Activated CD8-positive, alpha-beta memory T cell treated with anti-CD3 and anti-CD28 coated beads, Interleukin-2, amount 50 U/mL, for 24 hours (primary cell): ENCODE measurements around the gene STIP1.
A peak's percentile ranks its signal among the peaks of the same experiment; 100 is the strongest.

Experiments
- DNase-seq: peaks from one replicate; pipeline ENCODE4 v3.0.0-alpha.2; 2020; ENCODE audit errors: extremely low read depth

The STIP1 gene

DNA sequence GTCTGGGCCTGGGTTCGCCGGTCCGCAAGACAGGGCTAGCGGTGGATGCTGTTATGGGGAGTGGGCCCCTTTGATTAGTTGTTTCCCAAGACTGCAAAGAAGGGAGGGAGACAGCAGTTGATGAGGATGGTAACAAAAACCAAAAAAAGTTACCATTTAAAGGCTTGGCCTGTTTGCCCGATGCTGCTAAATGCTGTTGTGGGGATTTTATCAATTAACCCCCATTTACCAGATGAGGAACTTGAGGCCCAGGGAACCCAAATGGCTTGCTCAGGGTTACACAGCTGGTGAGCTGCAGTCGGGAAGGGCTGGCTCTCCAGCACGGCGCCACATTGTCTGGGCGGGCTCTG, 36.7 kb downstream of the STIP1 start:
- no peak for DNase-seq

DNA sequence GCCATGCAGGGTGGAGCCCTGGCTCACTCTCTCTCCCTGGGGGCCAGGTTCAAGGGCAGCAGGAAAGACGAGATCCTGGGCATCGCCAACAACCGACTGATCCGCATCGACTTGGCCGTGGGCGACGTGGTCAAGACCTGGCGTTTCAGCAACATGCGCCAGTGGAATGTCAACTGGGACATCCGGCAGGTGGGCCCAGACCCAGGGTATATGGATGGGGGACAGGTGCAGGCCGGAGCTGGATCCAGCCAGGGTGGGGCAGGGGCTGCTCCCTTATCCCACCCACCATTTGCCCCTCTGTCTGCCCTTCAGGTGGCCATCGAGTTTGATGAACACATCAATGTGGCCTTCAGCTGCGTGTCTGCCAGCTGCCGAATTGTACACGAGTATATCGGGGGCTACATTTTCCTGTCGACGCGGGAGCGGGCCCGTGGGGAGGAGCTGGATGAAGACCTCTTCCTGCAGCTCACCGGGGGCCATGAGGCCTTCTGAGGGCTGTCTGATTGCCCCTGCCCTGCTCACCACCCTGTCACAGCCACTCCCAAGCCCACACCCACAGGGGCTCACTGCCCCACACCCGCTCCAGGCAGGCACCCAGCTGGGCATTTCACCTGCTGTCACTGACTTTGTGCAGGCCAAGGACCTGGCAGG, 37.2 kb downstream of the STIP1 start:
- no peak for DNase-seq

DNA sequence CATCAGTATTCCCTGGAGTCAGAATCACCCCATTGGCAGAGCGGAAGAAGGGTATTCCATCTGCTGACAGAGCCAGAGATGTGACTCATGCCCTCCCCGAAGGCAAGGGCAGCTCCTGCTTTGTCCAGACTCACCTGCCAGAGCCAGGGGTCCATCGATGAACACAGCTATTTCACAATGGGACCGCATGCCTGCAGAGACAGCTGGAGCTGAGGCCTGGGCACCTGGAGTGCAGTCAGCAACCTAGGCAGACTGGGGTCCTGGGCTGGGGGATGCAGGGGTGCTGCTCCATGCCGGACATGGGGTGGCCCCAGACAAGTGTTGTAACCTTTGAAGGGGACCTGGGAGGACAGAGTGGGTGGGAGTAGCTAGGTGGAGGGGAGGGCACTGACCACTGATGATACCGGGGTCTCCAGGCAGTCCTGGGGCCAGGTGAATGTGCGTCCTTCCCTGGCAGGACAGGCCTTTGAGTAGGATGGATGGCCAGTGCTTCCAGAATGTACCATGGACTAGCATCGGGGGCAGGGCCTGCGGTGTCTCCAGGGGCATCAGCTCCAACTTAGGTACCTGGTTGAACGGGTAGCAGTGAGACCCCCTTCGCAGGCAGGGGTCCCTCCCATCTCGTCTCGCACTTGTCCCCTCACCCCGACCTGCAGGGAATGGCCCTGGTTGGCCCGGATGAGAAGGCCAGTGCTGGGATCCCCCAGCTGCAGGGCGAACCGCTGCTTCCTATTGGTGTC, 38.4 kb downstream of the STIP1 start:
- DNase-seq = no peak

GRCh38 chr11:64224891-64225607, 39.1 kb downstream of the STIP1 start:
- no peak for DNase-seq

DNA sequence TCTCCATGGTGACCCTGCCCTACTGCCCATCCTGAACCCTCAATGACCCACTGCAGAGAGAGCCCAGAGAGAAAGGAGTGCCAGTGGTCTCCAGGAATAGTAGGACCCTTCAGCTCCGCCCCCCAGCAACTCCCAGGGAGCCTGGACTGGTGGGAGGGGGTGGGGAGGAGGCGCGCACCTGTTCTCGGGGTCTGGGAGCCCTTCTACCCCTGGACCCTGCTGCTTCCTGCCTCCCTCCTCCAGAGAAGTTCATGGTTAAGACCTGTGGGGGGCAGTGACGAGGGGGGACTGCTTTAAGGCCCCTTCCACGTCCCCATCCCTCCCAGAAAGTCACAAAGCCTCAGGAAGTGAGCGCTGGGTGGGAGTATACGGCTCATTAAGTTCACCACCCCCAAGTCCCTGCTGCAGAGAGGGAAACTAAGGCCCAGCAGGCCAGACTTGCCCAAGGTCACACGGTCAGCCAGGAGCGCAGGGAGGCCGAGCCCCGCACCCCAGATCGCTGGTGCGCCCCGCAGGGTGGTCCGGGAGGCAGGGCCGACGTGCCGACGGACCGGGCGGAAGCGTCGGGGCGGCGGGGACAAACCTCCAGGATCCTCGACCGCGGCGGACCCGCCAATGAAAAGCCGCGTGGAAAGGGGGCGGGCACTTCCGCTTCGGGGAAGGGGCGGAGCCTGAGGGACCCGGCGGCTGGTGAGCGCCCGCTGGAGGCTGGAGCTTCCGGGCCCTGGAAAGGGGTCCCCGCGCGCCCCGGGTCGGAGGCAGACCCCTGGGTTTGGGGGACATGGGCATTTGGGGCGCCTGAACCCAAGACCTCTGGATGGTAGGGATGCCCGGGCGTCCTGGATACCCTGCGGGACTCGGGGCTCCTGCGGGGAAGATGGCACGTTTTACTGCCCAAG, 39.9 kb downstream of the STIP1 start, which contains the start of the genes NUDT22 and TRPT1:
TSS of gene NUDT22 (plus strand) at position 667 of the 899 bp plus-strand sequence. CDS start 379 bp downstream, outside the sequence.
TSS of gene TRPT1 (minus strand) at position 579 of the 899 bp plus-strand sequence. CDS start at position 253, 326 bp downstream.
- peak; percentile 80 for DNase-seq

- no peak for DNase-seq
These were observed 40.6 kb downstream of the STIP1 start for GRCh38 chr11:64226507-64227051.

DNA sequence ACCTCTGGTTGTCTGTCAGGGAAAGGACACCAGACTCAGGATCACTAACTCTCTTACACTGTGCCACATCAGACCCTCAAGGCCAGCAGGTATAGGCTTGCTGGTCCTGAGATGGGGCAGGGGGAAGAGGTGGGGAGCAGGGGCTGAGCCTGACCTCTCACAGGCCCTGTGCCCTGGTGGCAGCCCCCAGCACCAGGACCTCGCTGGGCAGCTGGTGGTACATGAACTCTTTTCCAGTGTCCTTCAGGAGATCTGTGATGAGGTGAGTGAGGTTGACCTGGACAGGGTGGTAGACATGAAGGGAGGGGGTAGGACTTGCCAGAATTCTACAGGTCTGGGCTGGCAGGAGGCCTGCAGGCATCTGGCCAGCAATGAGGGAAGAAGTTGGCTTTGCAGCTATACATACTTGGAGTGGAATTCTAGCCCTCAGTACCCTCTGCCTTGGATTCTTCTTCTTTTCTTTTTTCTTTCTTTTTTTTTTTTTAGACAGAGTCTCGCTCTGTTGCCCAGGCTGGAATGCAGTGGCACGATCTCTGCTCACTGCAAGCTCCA, 41.5 kb downstream of the STIP1 start:
- DNase-seq = no peak

- DNase-seq = no peak
These were observed 43.2 kb downstream of the STIP1 start for GRCh38 chr11:64229090-64229743.

- DNase-seq = no peak
These were observed 43.8 kb downstream of the STIP1 start for GRCh38 chr11:64229744-64230170.

- DNase-seq = peak; percentile 79
These were observed 44.4 kb downstream of the STIP1 start, which contains the start of gene DNAJC4 for GRCh38 chr11:64230171-64230984. DNAJC4 (plus strand) TSS chr11:64230548; CDS start chr11:64230855, 307 bp downstream.

DNA sequence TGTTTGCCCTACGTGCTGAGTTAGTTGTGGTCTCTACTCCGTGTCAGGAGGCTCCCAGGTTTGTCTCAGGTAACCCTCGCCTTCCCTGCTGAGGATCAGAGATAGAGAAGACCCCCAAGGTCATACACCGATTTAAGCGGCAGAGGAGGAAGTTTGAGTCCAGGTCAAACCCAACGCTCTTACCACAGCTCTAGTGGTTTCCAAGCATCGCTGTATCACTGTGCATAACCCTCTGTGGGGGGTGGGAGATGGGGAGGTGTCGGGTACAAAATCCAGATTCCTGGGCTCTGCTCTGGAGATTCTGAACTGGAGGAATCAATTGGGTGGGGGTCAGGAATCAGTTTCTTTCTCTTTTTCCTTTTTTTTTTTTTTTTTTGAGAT, 45.0 kb downstream of the STIP1 start:
- DNase-seq = no peak

- no peak for DNase-seq
These were observed 45.6 kb downstream of the STIP1 start for GRCh38 chr11:64231546-64231945.

GRCh38 chr11:64232182-64232966, 46.4 kb downstream of the STIP1 start:
- DNase-seq = no peak

DNA sequence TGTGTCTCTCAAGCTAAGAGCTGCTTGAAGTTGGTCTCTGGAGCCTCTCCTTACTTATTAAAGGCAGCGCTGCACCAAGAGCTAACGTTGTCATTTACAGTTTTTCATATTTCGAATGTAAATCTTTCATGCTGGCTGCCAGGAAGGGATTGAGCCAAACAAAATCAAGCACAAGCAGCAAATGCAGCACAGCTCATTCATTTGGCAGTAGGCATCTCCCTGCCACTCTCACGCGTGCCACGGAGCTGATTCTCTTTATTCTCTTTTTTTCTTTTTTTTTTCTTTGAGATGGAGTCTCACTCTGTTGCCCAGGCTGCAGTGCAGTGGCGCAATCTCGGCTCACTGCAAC, 47.0 kb downstream of the STIP1 start:
- no peak for DNase-seq

GRCh38 chr11:64233913-64234586, 48.1 kb downstream of the STIP1 start, which contains the start of gene VEGFB:
VEGFB (plus strand) TSS chr11:64234584; CDS start chr11:64234834, 250 bp downstream.
- DNase-seq = no peak

DNA sequence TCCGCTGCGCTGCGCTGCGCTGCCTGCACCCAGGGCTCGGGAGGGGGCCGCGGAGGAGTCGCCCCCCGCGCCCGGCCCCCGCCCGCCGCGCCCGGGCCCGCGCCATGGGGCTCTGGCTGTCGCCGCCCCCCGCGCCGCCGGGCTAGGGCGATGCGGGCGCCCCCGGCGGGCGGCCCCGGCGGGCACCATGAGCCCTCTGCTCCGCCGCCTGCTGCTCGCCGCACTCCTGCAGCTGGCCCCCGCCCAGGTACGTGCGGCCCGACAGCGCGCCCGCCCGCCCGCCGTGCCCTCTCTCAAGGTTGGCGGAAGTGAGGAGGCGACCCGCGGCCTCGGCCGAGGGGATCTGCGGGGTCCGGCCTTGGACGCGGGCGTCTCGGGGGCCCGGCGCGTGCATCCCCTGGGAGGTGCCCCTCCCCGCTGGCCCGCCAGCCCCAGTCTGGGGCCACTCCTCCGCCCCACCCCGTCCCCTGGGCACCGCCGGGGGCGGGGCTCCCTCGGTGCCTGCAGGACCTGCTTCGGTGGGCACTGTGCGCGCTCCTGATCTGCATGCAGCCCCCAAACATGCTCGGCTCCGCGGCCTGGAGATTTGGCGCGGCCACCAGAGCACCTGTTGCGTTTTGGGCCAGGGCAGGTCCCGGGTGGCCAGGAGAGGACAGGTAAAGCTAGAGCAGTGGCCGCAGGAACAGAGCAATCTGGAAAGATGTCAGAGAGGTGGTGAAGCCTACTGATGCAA, 48.8 kb downstream of the STIP1 start:
- DNase-seq = no peak

GRCh38 chr11:64235437-64236161, 49.6 kb downstream of the STIP1 start:
- no peak for DNase-seq
